Cerebellar nuclear complex (tissue), 1 donor: ENCODE measurements around the gene TEX2.
A peak's percentile ranks its signal among the peaks of the same experiment; 100 is the strongest.
"Not testable (repeated sequence)": the region's sequence is repeated elsewhere in the genome, so short reads cannot be mapped to it uniquely, and the experiment has no call there.

Experiments used
- DNase-seq, 2 experiments: peaks; one replicate each; lab custom pipeline; 2025; lab: John Stamatoyannopoulos, UW

The TEX2 gene

GRCh38 chr17:64139542-64139941 lies 123.5 kb downstream of the TEX2 start:
- DNase-seq: no peak

- no peak for DNase-seq
Observed at GRCh38 chr17:64138441-64138840, 124.6 kb downstream of the TEX2 start.

- no peak for DNase-seq
Observed at GRCh38 chr17:64135000-64135399, 128.1 kb downstream of the TEX2 start.

GRCh38 chr17:64134216-64134970 lies 128.7 kb downstream of the TEX2 start:
- DNase-seq: no peak

- DNase-seq: peak in 1 of 2 experiments; percentile 21
Observed at GRCh38 chr17:64133546-64134215, 129.4 kb downstream of the TEX2 start.

GRCh38 chr17:64131606-64132270 lies 131.3 kb downstream of the TEX2 start:
- DNase-seq: no peak

GRCh38 chr17:64130559-64131001 lies 132.5 kb downstream of the TEX2 start:
- no peak for DNase-seq

GRCh38 chr17:64129765-64130558 lies 133.1 kb downstream of the TEX2 start, which contains the start of gene ERN1:
Gene ERN1, minus strand, starts transcription at chr17:64130144. Its CDS starts 115 bp downstream, at chr17:64130029.
- DNase-seq: peak in 1 of 2 experiments; percentile 56

- no peak for DNase-seq
Observed at GRCh38 chr17:64129515-64129764, 133.6 kb downstream of the TEX2 start.

GRCh38 chr17:64128787-64129514 lies 134.1 kb downstream of the TEX2 start:
- no peak for DNase-seq

GRCh38 chr17:64126918-64127317 lies 136.1 kb downstream of the TEX2 start:
- no peak for DNase-seq

- no peak for DNase-seq
Observed at GRCh38 chr17:64125937-64126336, 137.1 kb downstream of the TEX2 start.

- DNase-seq: no peak
Observed at GRCh38 chr17:64124609-64125008, 138.5 kb downstream of the TEX2 start.

GRCh38 chr17:64123114-64123513 lies 139.9 kb downstream of the TEX2 start:
- DNase-seq: no peak

GRCh38 chr17:64120972-64121786 lies 141.9 kb downstream of the TEX2 start:
- DNase-seq: not testable (repeated sequence)

- DNase-seq: no peak
Observed at GRCh38 chr17:64120159-64120810, 142.8 kb downstream of the TEX2 start.

- DNase-seq: peak in 1 of 2 experiments; percentile 16
Observed at GRCh38 chr17:64117981-64118979, 144.8 kb downstream of the TEX2 start.

GRCh38 chr17:64115822-64116534 lies 147.1 kb downstream of the TEX2 start:
- DNase-seq: no peak
